Measurements from ENCODE around the gene SERPINB13. TPM values are rescaled to one million over a fixed set of nuclear protein-coding genes. Genes with fewer than 3 reads are reported as not detected.
"Not testable (repeated sequence)": the region's sequence is repeated elsewhere in the genome, so short reads cannot be mapped to it uniquely, and the experiment has no call there.

The SERPINB13 gene
- total and polyA plus RNA-seq, 2 donors (not counting 1 experiment from before 2014, with no cell fraction given), result not detected

DNA sequence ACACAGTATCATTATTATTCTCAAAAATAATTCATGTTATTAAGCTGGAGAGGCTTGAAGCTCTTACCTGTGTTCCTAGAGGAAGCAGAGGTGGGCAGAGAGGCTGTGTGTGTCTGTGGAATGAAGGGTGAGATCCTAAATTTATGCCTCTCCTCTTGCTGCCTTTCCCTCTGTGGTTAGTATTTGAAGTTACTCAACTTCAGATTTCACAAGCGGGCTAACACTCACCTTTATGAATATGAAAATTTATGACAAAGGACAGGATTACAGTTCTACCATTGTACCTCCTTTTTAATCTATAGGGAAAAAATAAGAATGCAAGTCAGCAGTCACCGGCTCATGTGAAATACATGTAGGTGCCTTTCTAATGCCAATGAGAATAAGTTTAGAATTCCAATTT lies 57.0 kb downstream of the SERPINB13 start, which contains the start of gene SERPINB4:
TSS of gene SERPINB4 (minus strand) at position 115 of the 400 bp plus-strand sequence. CDS start 679 bp downstream, outside the sequence.
- H3K9me3 Mint-ChIP-seq (ENCODE audit: insufficient read depth); H4K20me1 ChIP-seq (ENCODE audit: control insufficient read depth, insufficient read depth, low read length, poor library complexity, severe bottlenecking); intact Hi-C loops (cut with micrococcal nuclease); H3K4me1 Mint-ChIP-seq; H2AFZ ChIP-seq (ENCODE audit: insufficient read depth, low read depth, low read length, poor library complexity, severe bottlenecking); H3K9me3 ChIP-seq (ENCODE audit: control extremely low read depth in 1 of 3, control insufficient read depth in 2 of 3, insufficient read depth in 1 of 3, low read length in 2 of 3); H3K79me2 ChIP-seq (ENCODE audit: control insufficient read depth, insufficient read depth, low read length); H3K36me3 ChIP-seq (replicated peaks in 1 of 2; ENCODE audit: control extremely low read depth in 1 of 2, control insufficient read depth in 1 of 2, extremely low read depth in 1 of 2, insufficient read depth in 2 of 2, low read length in 1 of 2); H3K27ac Mint-ChIP-seq; H3K9ac ChIP-seq (ENCODE audit: low read length); H3K27me3 Mint-ChIP-seq; H3K4me2 ChIP-seq (replicated peaks; ENCODE audit: low read depth, low read length, poor library complexity, severe bottlenecking); H3K4me1 ChIP-seq (ENCODE audit: control insufficient read depth in 2 of 2, insufficient read depth in 2 of 2, low read length in 2 of 2); POLR2A ChIA-PET; CTCF ChIA-PET; H3K27me3 ChIP-seq (replicated peaks in 1 of 4; ENCODE audit: control extremely low read depth in 1 of 4, control insufficient read depth in 3 of 4, insufficient read depth in 4 of 4, low read length in 3 of 4); H3K4me3 Mint-ChIP-seq; H3K27ac ChIP-seq (ENCODE audit: low read length in 2 of 2); H3K4me3 ChIP-seq (ENCODE audit: control extremely low read depth in 1 of 5, extremely low read depth in 1 of 5, insufficient read depth in 1 of 5, low read depth in 2 of 5, low read length in 4 of 5); ATAC-seq (ENCODE audit: low read depth); DNase-seq: not testable (repeated sequence)
- no CpG with 5 or more reads among the region's 2 CpGs for WGBS (ENCODE audit: insufficient coverage)

- WGBS (ENCODE audit: insufficient coverage), result no CpG with 5 or more reads among the region's 1 CpG
- H3K9me3 Mint-ChIP-seq (ENCODE audit: insufficient read depth); CTCF ChIA-PET; H3K4me1 Mint-ChIP-seq; DNase-seq; H3K9ac ChIP-seq (ENCODE audit: low read length); H3K4me3 Mint-ChIP-seq; H4K20me1 ChIP-seq (ENCODE audit: control insufficient read depth, insufficient read depth, low read length, poor library complexity, severe bottlenecking); H2AFZ ChIP-seq (ENCODE audit: insufficient read depth, low read depth, low read length, poor library complexity, severe bottlenecking); H3K79me2 ChIP-seq (ENCODE audit: control insufficient read depth, insufficient read depth, low read length); H3K27me3 ChIP-seq (replicated peaks in 1 of 4; ENCODE audit: control extremely low read depth in 1 of 4, control insufficient read depth in 3 of 4, insufficient read depth in 4 of 4, low read length in 3 of 4); H3K27ac Mint-ChIP-seq; H3K27ac ChIP-seq (ENCODE audit: low read length in 2 of 2); H3K36me3 ChIP-seq (replicated peaks in 1 of 2; ENCODE audit: control extremely low read depth in 1 of 2, control insufficient read depth in 1 of 2, extremely low read depth in 1 of 2, insufficient read depth in 2 of 2, low read length in 1 of 2); H3K4me1 ChIP-seq (ENCODE audit: control insufficient read depth in 2 of 2, insufficient read depth in 2 of 2, low read length in 2 of 2); ATAC-seq (ENCODE audit: low read depth); H3K9me3 ChIP-seq (ENCODE audit: control extremely low read depth in 1 of 3, control insufficient read depth in 2 of 3, insufficient read depth in 1 of 3, low read length in 2 of 3); POLR2A ChIA-PET; H3K4me2 ChIP-seq (replicated peaks; ENCODE audit: low read depth, low read length, poor library complexity, severe bottlenecking); H3K27me3 Mint-ChIP-seq; H3K4me3 ChIP-seq (ENCODE audit: control extremely low read depth in 1 of 5, extremely low read depth in 1 of 5, insufficient read depth in 1 of 5, low read depth in 2 of 5, low read length in 4 of 5); intact Hi-C loops (cut with micrococcal nuclease): not testable (repeated sequence)
These were observed 57.6 kb downstream of the SERPINB13 start for GRCh38 chr18:63644694-63645093.

DNA sequence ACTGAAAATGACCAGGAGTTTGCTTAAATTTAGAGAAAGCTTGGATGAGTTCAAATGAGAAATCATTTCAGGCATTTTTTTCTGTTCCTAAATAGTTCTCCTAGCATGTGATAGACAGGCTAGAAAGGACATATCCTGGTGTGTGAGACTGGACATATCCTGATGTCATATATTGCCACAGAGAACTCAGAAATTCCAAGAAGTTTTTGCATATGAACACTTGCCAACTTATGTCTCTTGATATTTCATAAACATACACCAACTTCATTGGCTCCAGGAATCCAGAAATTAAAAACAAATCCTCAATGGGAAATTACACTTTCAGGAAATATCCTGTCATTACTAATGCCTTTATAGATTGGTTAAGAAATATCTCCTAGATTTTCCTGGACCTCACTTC lies 59.8 kb downstream of the SERPINB13 start:
- H3K79me2 ChIP-seq (ENCODE audit: control insufficient read depth, insufficient read depth, low read length), result no peaks in the 10 kb centered on the region
- peaks cover 3% of the 10 kb centered on the region for H3K27me3 Mint-ChIP-seq
- H3K9me3 ChIP-seq (ENCODE audit: control extremely low read depth in 1 of 3, control insufficient read depth in 2 of 3, insufficient read depth in 1 of 3, low read length in 2 of 3), result no peaks in the 10 kb centered on the region
- H3K4me1 Mint-ChIP-seq, result no peaks in the 10 kb centered on the region
- H3K9ac ChIP-seq (ENCODE audit: low read length), result no peak overlapping the region
- intact Hi-C loops (cut with micrococcal nuclease), result no loop called here
- CTCF ChIA-PET, result no interaction called here
- no peak overlapping the region for H3K4me3 Mint-ChIP-seq
- no peak overlapping the region for H3K4me3 ChIP-seq (ENCODE audit: control extremely low read depth in 1 of 5, extremely low read depth in 1 of 5, insufficient read depth in 1 of 5, low read depth in 2 of 5, low read length in 4 of 5)
- no peak for DNase-seq
- no peak for ATAC-seq (ENCODE audit: low read depth)
- H3K27me3 ChIP-seq (replicated peaks in 1 of 4; ENCODE audit: control extremely low read depth in 1 of 4, control insufficient read depth in 3 of 4, insufficient read depth in 4 of 4, low read length in 3 of 4), result no peaks in the 10 kb centered on the region
- H3K4me1 ChIP-seq (ENCODE audit: control insufficient read depth in 2 of 2, insufficient read depth in 2 of 2, low read length in 2 of 2), result no peaks in the 10 kb centered on the region
- no peak overlapping the region for H3K27ac Mint-ChIP-seq
- no peaks in the 10 kb centered on the region for H4K20me1 ChIP-seq (ENCODE audit: control insufficient read depth, insufficient read depth, low read length, poor library complexity, severe bottlenecking)
- no peaks in the 10 kb centered on the region for H3K36me3 ChIP-seq (replicated peaks in 1 of 2; ENCODE audit: control extremely low read depth in 1 of 2, control insufficient read depth in 1 of 2, extremely low read depth in 1 of 2, insufficient read depth in 2 of 2, low read length in 1 of 2)
- no peak overlapping the region for H3K27ac ChIP-seq (ENCODE audit: low read length in 2 of 2)
- POLR2A ChIA-PET, result no interaction called here
- H3K4me2 ChIP-seq (replicated peaks; ENCODE audit: low read depth, low read length, poor library complexity, severe bottlenecking), result no peak overlapping the region
- H3K9me3 Mint-ChIP-seq (ENCODE audit: insufficient read depth), result no peaks in the 10 kb centered on the region
- H2AFZ ChIP-seq (ENCODE audit: insufficient read depth, low read depth, low read length, poor library complexity, severe bottlenecking), result no peak overlapping the region
- no peak for TF ChIP-seq EZH2 (IDR thresholded peaks at IDR 0.05; ENCODE audit: borderline replicate concordance, insufficient read depth, low read depth, low read length, poor library complexity, severe bottlenecking)
- TF ChIP-seq CTCF (IDR thresholded peaks at IDR 0.05), result no peak
